Neural crest cell (in vitro differentiated cells): ENCODE results near the gene RALGAPA2. TPM values are rescaled to one million over a fixed set of nuclear protein-coding genes. Genes with fewer than 3 reads are reported as not detected.
A peak's percentile ranks its signal among the peaks of the same experiment; 100 is the strongest.

ENCODE experiments used
- DNase-seq: peaks from one replicate; pipeline ENCODE4 v3.0.0; 2021; ENCODE audit warnings: low read depth, mixed read lengths, low spot score
- H3K27ac Mint-ChIP-seq: one replicate; pipeline ENCODE4 v1.8.0; 2021; ENCODE audit warnings: mild to moderate bottlenecking, mixed read lengths; ENCODE audit not compliant: unreplicated experiment
- H3K27me3 Mint-ChIP-seq: 2 replicates; pipeline ENCODE4 v1.8.0; 2021; ENCODE audit warnings: low read depth, mild to moderate bottlenecking, mixed read lengths
- H3K36me3 Mint-ChIP-seq: 2 replicates; pipeline ENCODE4 v1.8.0; 2021; ENCODE audit warnings: low read depth, mild to moderate bottlenecking, mixed read lengths
- H3K4me1 Mint-ChIP-seq: 2 replicates; pipeline ENCODE4 v1.8.0; 2021; ENCODE audit warnings: mixed read lengths
- H3K4me3 Mint-ChIP-seq: one replicate; pipeline ENCODE4 v1.8.0; 2021; ENCODE audit warnings: mild to moderate bottlenecking, mixed read lengths
- H3K9me3 Mint-ChIP-seq: 2 replicates; pipeline ENCODE4 v1.8.0; 2021; ENCODE audit warnings: mixed read lengths
- CTCF ChIP-seq: fragments of 200-600 bp; sonication (generic); conservative IDR thresholded peaks from 2 replicates; pipeline ENCODE4 v1.5.0; 2021; ENCODE audit warnings: antibody characterized with exemption, mild to moderate bottlenecking
- total RNA-seq: library from RNA; stranded (reverse); gene quantifications from 2 replicates; pipeline ENCODE4 v1.2.1, GENCODE V29; 2021

RALGAPA2 gene
- total RNA-seq, 1 donor from 2014 or later: 29.3 TPM

DNA sequence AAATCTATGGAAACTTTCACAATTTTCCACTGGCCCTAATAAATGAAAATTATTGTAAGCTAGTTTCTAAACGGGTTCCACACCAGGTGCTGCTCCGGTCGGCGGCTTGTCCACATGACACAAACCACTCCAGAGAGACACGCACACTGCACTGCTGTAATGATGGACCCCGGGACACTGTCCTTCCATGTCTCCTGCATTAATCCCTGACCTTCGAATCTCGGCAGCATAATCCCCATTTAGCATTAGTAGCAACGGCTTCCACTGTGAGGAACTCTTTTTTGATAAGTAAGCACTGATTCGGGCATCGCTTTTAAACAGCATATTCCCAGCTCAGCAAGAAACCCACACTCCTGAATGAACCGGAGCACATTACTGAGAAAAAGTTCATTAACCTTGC, 301.0 kb downstream of the RALGAPA2 start:
- peaks cover 52% of the 10 kb centered on the region for H3K4me1 Mint-ChIP-seq
- H3K9me3 Mint-ChIP-seq: no peaks in the 10 kb centered on the region
- no peak overlapping the region for H3K27ac Mint-ChIP-seq
- no peak overlapping the region for H3K4me3 Mint-ChIP-seq
- H3K36me3 Mint-ChIP-seq: no peaks in the 10 kb centered on the region
- H3K27me3 Mint-ChIP-seq: peaks cover 69% of the 10 kb centered on the region
- DNase-seq: no peak
- no peak for TF ChIP-seq CTCF

DNA sequence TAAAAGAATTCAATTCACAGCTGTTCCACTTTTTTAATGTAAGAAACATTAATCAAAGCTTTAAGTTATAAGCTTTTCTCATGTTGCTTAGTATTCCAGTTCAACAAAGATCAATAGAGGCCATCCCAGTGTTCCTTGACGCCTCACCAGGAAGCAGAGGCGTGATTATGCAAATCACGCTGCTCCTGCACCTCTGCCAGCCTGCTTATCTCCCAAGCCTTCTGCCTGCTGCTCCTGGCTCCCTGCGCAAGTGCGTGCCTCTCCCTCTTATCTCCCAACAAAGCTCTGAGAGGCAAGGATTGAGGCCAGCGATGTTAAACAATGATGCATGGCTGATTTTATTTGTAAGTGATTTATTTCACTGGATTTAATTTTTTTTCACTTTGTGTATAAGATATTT, 301.8 kb downstream of the RALGAPA2 start:
- Mint-ChIP-seq H3K27me3 (peaks cover 68% of the 10 kb centered on the region), H3K9me3 (no peaks in the 10 kb centered on the region), H3K4me3 (no peak overlapping the region), H3K4me1 (peaks cover 52% of the 10 kb centered on the region), H3K27ac (no peak overlapping the region), H3K36me3 (no peaks in the 10 kb centered on the region)
- no peak for TF ChIP-seq CTCF
- DNase-seq: peak; percentile 16

GRCh38 chr20:20409331-20409730, 303.1 kb downstream of the RALGAPA2 start:
- TF ChIP-seq CTCF: no peak
- H3K4me3 Mint-ChIP-seq: no peak overlapping the region
- H3K27ac Mint-ChIP-seq: no peak overlapping the region
- H3K36me3 Mint-ChIP-seq: no peaks in the 10 kb centered on the region
- H3K9me3 Mint-ChIP-seq: no peaks in the 10 kb centered on the region
- peaks cover 66% of the 10 kb centered on the region for H3K27me3 Mint-ChIP-seq
- DNase-seq: no peak
- H3K4me1 Mint-ChIP-seq: peaks cover 42% of the 10 kb centered on the region

DNA sequence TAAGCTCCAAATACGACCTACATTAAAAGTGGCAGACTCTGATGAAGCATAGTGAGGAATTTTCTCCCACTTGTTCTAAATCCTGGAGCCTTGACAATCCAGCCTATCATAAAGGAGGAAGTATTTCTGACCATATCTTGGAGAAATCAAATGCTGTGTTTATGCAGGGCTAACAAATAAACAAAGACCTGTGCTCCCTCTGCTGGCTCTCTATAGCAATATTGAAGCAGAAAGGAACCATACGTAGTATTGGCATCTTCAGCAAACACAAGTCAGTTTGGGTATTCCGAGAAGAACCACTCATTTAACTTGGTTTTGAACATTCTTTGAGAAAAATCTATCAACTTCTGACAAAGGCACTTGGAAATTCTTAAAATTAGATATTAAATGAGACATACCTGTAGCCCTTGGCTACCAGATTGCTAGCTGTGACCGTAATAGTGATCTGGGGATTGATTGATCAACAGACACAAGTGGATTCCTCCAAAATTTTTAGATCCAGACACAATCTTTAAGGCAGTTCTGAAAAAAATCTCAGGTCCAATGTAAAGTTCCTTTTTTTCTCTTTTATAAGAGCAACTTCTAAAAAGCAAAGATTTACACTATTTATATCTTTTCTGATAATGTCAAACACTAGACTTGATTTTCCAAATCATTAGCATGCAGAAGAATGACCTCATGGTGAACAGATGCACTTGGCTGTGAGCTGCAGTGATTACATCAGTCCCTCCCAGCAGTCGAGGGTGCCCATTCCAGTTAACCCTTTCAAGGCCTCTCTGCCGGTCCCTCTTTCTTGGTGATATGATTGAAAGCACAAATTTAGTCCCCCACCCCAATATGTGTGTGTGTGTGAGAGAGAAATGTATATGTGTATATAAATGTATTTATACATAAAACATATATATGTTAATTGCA, 304.3 kb downstream of the RALGAPA2 start:
- no peak overlapping the region for H3K4me3 Mint-ChIP-seq
- H3K27ac Mint-ChIP-seq: no peak overlapping the region
- H3K36me3 Mint-ChIP-seq: no peaks in the 10 kb centered on the region
- peaks cover 36% of the 10 kb centered on the region for H3K4me1 Mint-ChIP-seq
- no peaks in the 10 kb centered on the region for H3K9me3 Mint-ChIP-seq
- peaks cover 66% of the 10 kb centered on the region for H3K27me3 Mint-ChIP-seq
- no peak for DNase-seq
- TF ChIP-seq CTCF: peak; percentile 50

DNA sequence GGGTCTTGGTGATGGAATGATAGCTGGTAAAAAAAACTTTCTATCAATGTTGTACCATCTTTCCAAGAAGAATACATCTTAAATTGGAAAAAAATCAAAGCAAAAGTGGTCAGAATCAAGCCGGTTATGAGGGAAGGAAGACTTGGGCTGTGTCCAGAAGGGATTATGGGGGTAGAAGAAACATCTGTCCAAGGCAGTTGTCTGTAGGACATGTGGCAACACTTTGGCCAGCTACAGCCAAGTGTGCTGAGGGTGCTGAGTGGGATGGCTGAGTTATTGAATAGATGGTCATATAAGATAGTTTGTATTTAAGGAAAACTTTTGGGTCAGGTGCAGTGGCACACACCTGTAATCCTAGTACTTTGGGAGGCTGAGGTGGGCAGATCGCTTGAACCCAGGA, 306.1 kb downstream of the RALGAPA2 start:
- no peaks in the 10 kb centered on the region for H3K36me3 Mint-ChIP-seq
- peaks cover 61% of the 10 kb centered on the region for H3K27me3 Mint-ChIP-seq
- no peak overlapping the region for H3K4me3 Mint-ChIP-seq
- DNase-seq: no peak
- TF ChIP-seq CTCF: no peak
- H3K4me1 Mint-ChIP-seq: peaks cover 17% of the 10 kb centered on the region
- H3K27ac Mint-ChIP-seq: no peak overlapping the region
- H3K9me3 Mint-ChIP-seq: no peaks in the 10 kb centered on the region
